ENCODE data around the gene HASPIN. TPM values are rescaled to one million over a fixed set of nuclear protein-coding genes. Genes with fewer than 3 reads are reported as not detected.

Gene HASPIN
- total and polyA plus RNA-seq, 9 of the 15 experiments (the other 6 are each of a cell fraction or from before 2014, with no cell fraction given): 0.81 to 13.5 (median 9.9) TPM

- 42% methylated on average over 6 of the region's 6 CpGs for WGBS (ENCODE audit: insufficient coverage, low coverage, missing lambda C conversion rate)
- Histone ChIP-seq H3K9ac (ENCODE audit: insufficient read depth in 1 of 2, low read depth in 2 of 2, low read length in 2 of 2) (peak overlapping the region; percentile 92 to 100; a peak in 3 of 4 replicates), H3K27me3 (ENCODE audit: control insufficient read depth in 2 of 2, insufficient read depth in 2 of 2, low read length in 2 of 2) (no peaks in the 10 kb centered on the region), H3K79me2 (ENCODE audit: control insufficient read depth, insufficient read depth, low read length) (peaks cover 47% of the 10 kb centered on the region), H3K36me3 (ENCODE audit: control insufficient read depth, insufficient read depth, low read length) (peaks cover 41% of the 10 kb centered on the region), H4K20me1 (replicated peaks; ENCODE audit: control insufficient read depth, insufficient read depth, low read length) (no peaks in the 10 kb centered on the region), H3K9me1 (ENCODE audit: control insufficient read depth, insufficient read depth, low read length) (no peaks in the 10 kb centered on the region), H3K27ac (ENCODE audit: extremely low read depth, low read depth, low read length) (no peak overlapping the region; the same call in 2 of the 3 replicates), H3K4me1 (replicated peaks in 1 of 2; ENCODE audit: control insufficient read depth in 2 of 2, insufficient read depth in 2 of 2, low read length in 2 of 2) (peaks cover 19% of the 10 kb centered on the region in 2 experiments), H2AFZ (ENCODE audit: low read depth, low read length) (peak overlapping the region; percentile 98), H3K9me3 (replicated peaks; ENCODE audit: control insufficient read depth, insufficient read depth, low read depth, low read length) (no peaks in the 10 kb centered on the region), H3K4me2 (ENCODE audit: insufficient read depth, low read length) (peak overlapping the region; percentile 95), H3K4me3 (peak overlapping the region; percentile 86)
- DNase-seq (ENCODE audit: extremely low read depth in 1 of 4, low spot score in 3 of 4) (no peak), ATAC-seq (no peak), FAIRE-seq (no peak)
- in situ Hi-C loops (cut with MboI): no loop called here
- CTCF ChIA-PET (ENCODE audit: low intra/inter-chr PET ratio): no interaction called here
- intact Hi-C loops (cut with micrococcal nuclease): no loop called here
- TF ChIP-seq HMGN3 (IDR thresholded peaks at IDR 0.05; ENCODE audit: borderline replicate concordance, extremely low read depth, insufficient read length, low read depth, low read length) (no peak), HDAC1 (IDR thresholded peaks at IDR 0.05) (no peak), ZNF740 (CRISPR knock-in tag; IDR thresholded peaks at IDR 0.05) (no peak), ZNF740 (tag; IDR thresholded peaks at IDR 0.05) (no peak), NFE2 (IDR thresholded peaks at IDR 0.05; ENCODE audit: low read depth) (no peak), ARHGAP35 (IDR thresholded peaks at IDR 0.05; ENCODE audit: partially characterized antibody) (no peak), IRF2 (CRISPR knock-in tag; IDR thresholded peaks at IDR 0.05) (no peak), ZNF282 (CRISPR knock-in tag; IDR thresholded peaks at IDR 0.05) (no peak), PURB (CRISPR knock-in tag; IDR thresholded peaks at IDR 0.05; ENCODE audit: low read depth) (no peak), ZNF586 (CRISPR knock-in tag; conservative IDR thresholded peaks at IDR 0.05) (no peak), SRSF3 (IDR thresholded peaks at IDR 0.05; ENCODE audit: insufficient read depth, low read length) (no peak), ERF (CRISPR knock-in tag; IDR thresholded peaks at IDR 0.05) (no peak), SLC30A9 (CRISPR knock-in tag; IDR thresholded peaks at IDR 0.05) (no peak)
- no TSS peak for BruUV-seq (replicated peaks)
- POLR2A ChIA-PET: interaction anchor here (0.7 to 1.6 kb wide), 5 partner anchors 10 to 140 kb away, joined by 3 to 5 read pairs (median 3); no protein-coding TSS in a partner anchor
These were observed 987 bp upstream of the HASPIN start for GRCh38 chr17:3722716-3723115.
